ENCODE data around the gene DEPDC7.

The DEPDC7 gene

DNA sequence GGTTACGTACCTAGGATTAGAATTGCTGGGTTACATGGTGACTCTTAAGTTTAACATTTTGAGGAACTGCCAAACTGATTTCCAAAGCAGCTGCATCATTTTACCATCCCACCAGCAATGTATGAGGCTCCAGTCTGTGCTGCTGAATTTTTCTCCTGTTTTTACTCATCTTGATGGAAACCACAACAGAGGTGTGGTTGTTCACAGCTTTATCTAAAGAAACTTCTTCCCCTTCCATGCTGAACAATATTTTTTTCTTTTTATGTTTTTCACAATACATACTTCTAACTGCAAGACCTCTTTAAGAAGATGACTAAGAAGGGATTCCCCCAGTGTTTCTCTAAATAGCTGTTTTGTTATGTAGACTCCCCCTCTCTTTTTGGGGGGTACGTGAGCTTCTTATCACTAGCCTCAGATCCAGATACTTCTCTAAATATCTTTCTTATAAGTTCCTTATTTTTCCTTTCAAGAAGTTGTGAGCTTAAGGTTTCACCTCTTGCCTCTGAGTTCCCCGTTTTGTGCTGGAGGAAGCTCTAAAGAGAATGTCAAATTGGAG is 47.7 kb downstream of the DEPDC7 start:
- peak; percentile 19 for DNase-seq

- DNase-seq: no peak
Observed at GRCh38 chr11:33064033-33064825, 48.6 kb downstream of the DEPDC7 start.

DNA sequence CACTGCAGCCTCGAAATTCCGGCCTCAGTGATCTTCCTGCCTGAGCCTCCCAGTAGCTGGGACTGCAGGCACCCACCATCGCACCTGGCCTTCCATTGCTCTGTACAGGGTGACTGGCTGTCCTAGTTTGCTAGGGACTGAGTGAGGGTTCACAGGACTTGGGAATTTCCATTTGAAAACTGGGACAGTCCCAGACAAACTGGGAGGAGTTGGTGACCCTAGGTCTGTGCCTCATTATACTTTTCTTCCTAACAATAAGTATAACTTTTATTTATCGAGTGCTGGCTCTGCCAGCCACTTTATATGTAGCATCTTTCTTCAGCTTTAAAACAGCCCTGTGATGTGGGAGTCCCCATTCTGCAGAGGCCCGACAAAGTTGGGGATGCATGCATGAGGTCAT is 49.2 kb downstream of the DEPDC7 start:
- no peak for DNase-seq

GRCh38 chr11:33065445-33066178 is 49.9 kb downstream of the DEPDC7 start:
- DNase-seq: peak; percentile 76

DNA sequence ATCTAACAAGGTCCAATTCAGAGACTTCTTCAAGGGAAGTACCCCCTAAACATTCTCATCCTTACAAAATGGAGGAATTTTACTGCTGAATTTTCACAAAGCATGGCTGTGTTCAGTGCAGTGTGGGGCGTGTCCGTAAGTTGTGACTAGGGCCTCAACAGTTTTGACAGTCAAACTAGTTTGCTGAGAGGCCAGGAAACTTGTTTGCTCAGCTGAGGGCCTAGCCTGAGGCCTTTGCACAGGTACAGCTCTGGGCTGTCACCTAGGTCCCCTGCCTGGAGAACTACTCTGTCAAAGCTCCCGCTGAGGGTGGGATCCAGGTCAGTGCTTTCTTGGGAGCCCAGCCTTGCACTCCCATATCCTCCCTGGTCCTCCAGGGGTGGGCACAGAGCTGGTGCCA is 51.6 kb downstream of the DEPDC7 start:
- no peak for DNase-seq

GRCh38 chr11:33068611-33069340 is 53.1 kb downstream of the DEPDC7 start:
- no peak for DNase-seq

DNA sequence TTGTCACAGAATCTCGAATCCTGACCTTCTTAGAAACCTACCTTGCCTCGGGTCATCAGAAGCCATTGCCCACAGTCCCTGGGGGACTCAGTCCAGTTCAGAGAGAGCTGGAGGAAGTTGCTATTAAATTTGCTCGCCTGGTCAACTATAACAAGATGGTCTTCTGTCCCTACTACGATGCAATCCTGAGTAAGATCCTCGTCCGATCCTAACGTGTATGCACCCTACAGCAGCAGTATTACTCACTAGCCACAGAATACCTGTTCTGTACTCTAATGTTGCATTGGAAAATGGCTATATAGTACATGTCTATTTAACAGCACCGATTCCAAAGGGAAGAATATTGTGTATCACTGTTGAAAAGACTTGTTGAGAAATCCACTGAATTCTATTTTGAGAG is 56.8 kb downstream of the DEPDC7 start:
- no peak for DNase-seq
